C4-2B (cell line): ENCODE data around the gene OTX2.

Experiments used
- CTCF ChIP-seq: fragments of 450-650 bp; conservative IDR thresholded peaks from 2 replicates; pipeline ENCODE4 v1.5.1; 2017; ENCODE audit warnings: mild to moderate bottlenecking
- ZFX ChIP-seq: fragments of 450-650 bp; IDR thresholded peaks from 2 replicates; pipeline ENCODE4 v1.6.1; 2017

- TF ChIP-seq CTCF (no peak), ZFX (no peak)
Measured at GRCh38 chr14:56789955-56790354, 20.3 kb downstream of the OTX2 start.
